ENCODE results near the gene GLYAT.

DNA sequence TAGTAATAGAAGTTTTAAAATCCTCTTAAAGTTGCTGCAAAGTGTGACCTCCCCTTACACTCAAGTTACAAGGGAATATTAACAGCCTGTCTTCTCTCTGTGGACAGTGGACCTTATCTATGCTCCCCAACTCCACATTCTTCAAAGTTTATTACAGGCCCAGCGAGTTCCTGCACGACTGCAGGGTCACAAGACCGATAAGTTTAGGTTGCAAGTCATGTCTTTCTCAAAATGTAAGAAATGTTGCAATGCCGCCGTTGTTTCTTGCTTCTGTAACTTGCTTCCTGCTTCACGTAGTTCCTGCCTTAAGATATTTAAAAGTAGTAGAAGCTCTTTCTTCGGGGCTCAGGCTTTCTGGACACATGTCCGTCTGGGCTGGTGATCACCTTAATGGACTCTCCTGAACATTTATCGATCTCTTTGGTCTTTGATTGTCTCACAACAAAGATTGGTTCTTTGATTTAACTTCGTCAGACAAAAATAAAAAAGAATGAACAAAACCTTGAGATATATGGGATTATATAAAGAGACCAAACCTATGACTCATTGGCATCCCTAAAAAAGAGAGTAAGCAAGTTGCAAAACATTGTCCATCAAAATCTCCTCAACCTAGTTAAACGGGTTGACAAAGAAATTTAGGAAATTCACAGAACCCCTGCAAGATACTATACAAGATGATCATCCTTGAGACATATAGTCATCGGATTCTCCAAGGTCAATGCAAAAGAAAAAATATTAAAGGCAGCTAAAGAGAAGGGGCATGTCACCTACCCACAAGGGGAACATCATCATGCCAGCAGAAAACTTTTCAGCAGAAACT, 45.4 kb upstream of the GLYAT start:
- TF ChIP-seq, protein P1, sequence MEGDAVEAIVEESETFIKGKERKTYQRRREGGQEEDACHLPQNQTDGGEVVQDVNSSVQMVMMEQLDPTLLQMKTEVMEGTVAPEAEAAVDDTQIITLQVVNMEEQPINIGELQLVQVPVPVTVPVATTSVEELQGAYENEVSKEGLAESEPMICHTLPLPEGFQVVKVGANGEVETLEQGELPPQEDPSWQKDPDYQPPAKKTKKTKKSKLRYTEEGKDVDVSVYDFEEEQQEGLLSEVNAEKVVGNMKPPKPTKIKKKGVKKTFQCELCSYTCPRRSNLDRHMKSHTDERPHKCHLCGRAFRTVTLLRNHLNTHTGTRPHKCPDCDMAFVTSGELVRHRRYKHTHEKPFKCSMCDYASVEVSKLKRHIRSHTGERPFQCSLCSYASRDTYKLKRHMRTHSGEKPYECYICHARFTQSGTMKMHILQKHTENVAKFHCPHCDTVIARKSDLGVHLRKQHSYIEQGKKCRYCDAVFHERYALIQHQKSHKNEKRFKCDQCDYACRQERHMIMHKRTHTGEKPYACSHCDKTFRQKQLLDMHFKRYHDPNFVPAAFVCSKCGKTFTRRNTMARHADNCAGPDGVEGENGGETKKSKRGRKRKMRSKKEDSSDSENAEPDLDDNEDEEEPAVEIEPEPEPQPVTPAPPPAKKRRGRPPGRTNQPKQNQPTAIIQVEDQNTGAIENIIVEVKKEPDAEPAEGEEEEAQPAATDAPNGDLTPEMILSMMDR (IDR thresholded peaks at IDR 0.05; ENCODE audit: insufficient read depth, low read length, poor library complexity, severe bottlenecking), result no peak
- TF ChIP-seq EZH2phosphoT487 (conservative IDR thresholded peaks at IDR 0.05; ENCODE audit: low read length), result no peak

Data from SU-DHL-6 (cell line).